ENCODE results near the gene RHO.

RHO gene

DNA sequence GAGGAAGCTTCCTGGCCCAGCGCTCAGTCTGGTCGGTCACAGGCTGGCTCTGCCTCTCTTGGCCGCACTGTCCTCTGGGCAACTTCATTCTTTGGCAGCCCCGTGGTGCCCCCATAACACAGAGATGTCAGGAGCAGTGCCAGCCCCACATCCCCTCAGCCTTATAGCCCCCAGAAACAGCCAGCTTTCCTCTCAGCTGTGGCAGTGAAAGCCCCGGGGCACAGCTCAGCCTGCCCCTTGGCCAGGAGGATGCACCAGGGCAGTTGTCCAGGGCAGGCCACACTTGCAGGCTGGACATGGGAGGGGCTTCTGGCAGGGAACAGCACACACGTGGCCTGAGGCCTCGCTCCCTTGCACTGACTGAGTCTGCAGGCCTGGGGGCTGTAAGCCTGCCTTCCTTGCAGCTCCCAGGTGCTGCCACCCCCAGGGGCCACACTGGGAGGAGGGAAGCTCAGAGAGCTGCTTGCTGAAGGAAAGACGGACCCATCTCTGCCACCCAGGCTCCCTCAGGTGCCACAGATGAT is 10.3 kb upstream of the RHO start:
- TF ChIP-seq EZH2 (IDR thresholded peaks at IDR 0.05), result no peak
- no peak for TF ChIP-seq POLR2AphosphoS5 (IDR thresholded peaks at IDR 0.05; ENCODE audit: borderline replicate concordance, low read depth, low read length)
- TF ChIP-seq FOXP2 (optimal IDR thresholded peaks at IDR 0.05; ENCODE audit: control extremely low read depth, extremely low read length, insufficient read depth), result no peak
- Histone ChIP-seq H3K9me3 (ENCODE audit: low read depth, low read length) (no peaks in the 10 kb centered on the region), H3K4me3 (no peak overlapping the region), H3K27ac (no peak overlapping the region), H3K9ac (ENCODE audit: insufficient read length) (no peak overlapping the region), H3K36me3 (ENCODE audit: insufficient read depth, low read length) (no peaks in the 10 kb centered on the region)
- DNase-seq (ENCODE audit: low read depth, low spot score), result no peak

DNA sequence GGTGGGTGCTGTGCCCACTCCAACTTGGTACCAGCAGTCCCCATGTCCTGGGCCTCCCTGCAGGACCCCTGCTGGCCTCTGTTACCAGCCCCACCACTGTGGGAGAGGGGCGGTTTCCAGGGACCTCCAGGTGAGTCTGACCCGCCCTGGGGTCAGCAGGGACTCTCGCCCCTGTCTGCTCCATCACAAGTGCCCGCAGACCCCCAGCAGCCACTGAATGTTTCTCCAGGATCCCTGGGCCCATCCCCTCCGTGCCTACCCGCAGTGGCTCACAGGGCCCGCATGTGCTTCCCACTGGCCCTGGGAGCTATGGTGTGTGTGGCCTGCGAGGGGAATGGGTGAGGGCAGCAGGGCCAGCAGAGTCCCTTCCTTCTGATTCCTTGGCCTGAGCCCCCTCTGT is 9.9 kb upstream of the RHO start:
- Histone ChIP-seq H3K27ac (no peak overlapping the region), H3K9me3 (ENCODE audit: low read depth, low read length) (no peaks in the 10 kb centered on the region), H3K9ac (ENCODE audit: insufficient read length) (no peak overlapping the region), H3K36me3 (ENCODE audit: insufficient read depth, low read length) (no peaks in the 10 kb centered on the region), H3K4me3 (no peak overlapping the region)
- no peak for TF ChIP-seq POLR2AphosphoS5 (IDR thresholded peaks at IDR 0.05; ENCODE audit: borderline replicate concordance, low read depth, low read length)
- TF ChIP-seq EZH2 (IDR thresholded peaks at IDR 0.05), result no peak
- no peak for TF ChIP-seq FOXP2 (optimal IDR thresholded peaks at IDR 0.05; ENCODE audit: control extremely low read depth, extremely low read length, insufficient read depth)
- no peak for DNase-seq (ENCODE audit: low read depth, low spot score)

DNA sequence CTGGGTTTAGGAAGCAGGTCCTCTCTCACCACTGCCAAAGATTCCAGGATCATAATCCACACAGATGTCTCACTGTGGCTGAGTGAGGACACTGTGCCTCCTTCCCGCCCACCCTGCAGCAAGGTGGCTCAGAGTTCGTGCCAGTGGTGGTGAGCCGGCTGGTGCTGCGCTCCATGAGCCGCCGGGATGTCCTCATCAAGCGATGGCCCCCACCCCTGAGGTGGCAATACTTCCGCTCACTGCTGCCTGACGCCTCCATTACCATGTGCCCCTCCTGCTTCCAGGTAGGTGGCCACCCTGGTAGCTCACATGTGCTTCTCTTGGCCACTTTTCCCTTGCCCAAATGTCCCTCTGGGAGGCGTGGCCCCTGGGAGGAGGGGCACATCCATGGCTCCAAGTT is 9.0 kb upstream of the RHO start:
- TF ChIP-seq FOXP2 (optimal IDR thresholded peaks at IDR 0.05; ENCODE audit: control extremely low read depth, extremely low read length, insufficient read depth), result no peak
- TF ChIP-seq EZH2 (IDR thresholded peaks at IDR 0.05), result no peak
- TF ChIP-seq POLR2AphosphoS5 (IDR thresholded peaks at IDR 0.05; ENCODE audit: borderline replicate concordance, low read depth, low read length), result no peak
- H3K9me3 ChIP-seq (ENCODE audit: low read depth, low read length), result no peaks in the 10 kb centered on the region
- DNase-seq (ENCODE audit: low read depth, low spot score), result no peak
- H3K4me3 ChIP-seq, result no peak overlapping the region
- H3K27ac ChIP-seq, result no peak overlapping the region
- no peaks in the 10 kb centered on the region for H3K36me3 ChIP-seq (ENCODE audit: insufficient read depth, low read length)
- H3K9ac ChIP-seq (ENCODE audit: insufficient read length), result no peak overlapping the region

DNA sequence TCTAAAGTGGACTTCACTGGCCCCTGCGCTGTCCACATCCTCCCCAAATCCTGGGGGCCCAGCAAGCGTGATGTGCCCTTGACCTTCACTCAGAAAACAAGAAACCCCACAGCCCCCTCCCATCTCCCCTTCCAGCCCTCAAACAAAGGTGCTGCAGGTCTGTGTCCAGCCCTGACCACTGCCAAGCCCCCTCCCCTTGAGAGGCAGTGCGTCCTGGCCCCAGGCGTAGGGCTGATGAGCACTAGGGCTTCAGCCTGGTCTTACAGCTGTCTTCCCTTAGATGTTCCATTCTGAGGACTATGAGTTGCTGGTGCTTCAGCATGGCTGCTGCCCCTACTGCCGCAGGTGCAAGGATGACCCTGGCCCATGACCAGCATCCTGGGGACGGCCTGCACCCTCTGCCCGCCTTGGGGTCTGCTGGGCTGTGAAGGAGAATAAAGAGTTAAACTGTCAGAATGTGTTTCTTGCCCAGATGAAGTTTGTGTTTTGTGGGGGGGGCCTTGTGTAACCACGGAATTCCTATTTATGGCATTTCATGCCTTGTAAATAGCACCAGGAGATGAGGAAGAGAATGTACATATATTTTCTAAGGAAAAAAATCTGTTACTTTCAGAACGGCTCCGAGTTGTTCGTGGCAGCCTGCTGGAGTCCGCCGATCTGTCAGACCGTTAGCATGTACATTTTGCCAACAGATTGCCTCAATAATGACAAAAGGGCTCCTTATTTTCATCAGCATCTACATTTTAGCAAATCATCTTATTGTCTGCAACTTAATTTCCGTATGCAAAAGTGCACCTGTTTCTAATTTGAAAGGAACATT is 8.3 kb upstream of the RHO start:
- no peak for DNase-seq (ENCODE audit: low read depth, low spot score)
- H3K9ac ChIP-seq (ENCODE audit: insufficient read length), result no peak overlapping the region
- TF ChIP-seq POLR2AphosphoS5 (IDR thresholded peaks at IDR 0.05; ENCODE audit: borderline replicate concordance, low read depth, low read length) (no peak), EZH2 (IDR thresholded peaks at IDR 0.05) (no peak), FOXP2 (optimal IDR thresholded peaks at IDR 0.05; ENCODE audit: control extremely low read depth, extremely low read length, insufficient read depth) (no peak)

DNA sequence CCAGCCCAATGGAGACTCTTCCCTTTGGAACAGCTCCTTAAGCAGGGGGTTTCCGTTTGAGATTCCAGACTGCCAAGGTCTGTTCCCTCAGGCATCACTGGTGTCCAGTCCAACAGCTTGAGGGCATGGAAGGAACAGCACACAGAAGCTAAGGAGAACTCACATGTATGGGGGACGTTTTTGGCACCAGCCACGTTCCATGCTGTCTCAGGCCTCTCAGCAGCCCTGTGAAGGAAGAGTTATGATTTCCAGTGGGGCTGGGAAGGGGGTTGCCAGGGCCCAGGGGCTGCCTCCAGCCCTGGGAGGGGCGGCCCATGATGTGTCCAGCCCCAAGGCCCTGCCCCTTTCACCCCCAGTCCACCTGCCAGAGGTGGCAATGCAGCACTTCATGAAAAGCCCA is 7.5 kb upstream of the RHO start:
- Histone ChIP-seq H3K4me3 (no peak overlapping the region), H3K9ac (ENCODE audit: insufficient read length) (no peak overlapping the region), H3K27ac (no peak overlapping the region), H3K9me3 (ENCODE audit: low read depth, low read length) (no peaks in the 10 kb centered on the region), H3K36me3 (ENCODE audit: insufficient read depth, low read length) (no peaks in the 10 kb centered on the region)
- DNase-seq (ENCODE audit: low read depth, low spot score), result no peak
- TF ChIP-seq EZH2 (IDR thresholded peaks at IDR 0.05), result no peak

More for the DNA sequence above, 8.3 kb upstream of the RHO start:
- Histone ChIP-seq H3K27ac (no peak overlapping the region), H3K36me3 (ENCODE audit: insufficient read depth, low read length) (no peaks in the 10 kb centered on the region), H3K9me3 (ENCODE audit: low read depth, low read length) (no peaks in the 10 kb centered on the region), H3K4me3 (no peak overlapping the region)

DNA sequence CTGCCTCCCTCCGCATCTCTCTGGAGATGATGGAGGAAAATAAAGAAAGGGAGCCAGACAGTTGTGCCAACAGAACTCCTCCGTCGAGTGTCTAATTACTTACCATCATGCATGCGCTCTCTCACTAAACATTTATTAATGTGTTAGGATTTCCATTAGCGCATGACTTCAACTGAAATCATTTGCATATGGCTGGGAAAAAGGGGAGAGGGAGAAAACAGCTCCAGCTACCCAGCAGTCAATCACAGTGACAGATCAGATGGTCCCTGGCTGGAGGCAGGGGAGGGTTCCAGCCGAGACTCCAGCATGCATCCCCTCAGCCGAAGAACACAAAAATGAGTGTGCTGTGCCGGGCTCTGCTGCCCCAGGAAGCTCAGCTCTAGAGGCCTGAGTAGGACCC is 6.8 kb upstream of the RHO start:
- DNase-seq (ENCODE audit: low read depth, low spot score), result no peak
- no peaks in the 10 kb centered on the region for H3K9me3 ChIP-seq (ENCODE audit: low read depth, low read length)
- no peak for TF ChIP-seq POLR2AphosphoS5 (IDR thresholded peaks at IDR 0.05; ENCODE audit: borderline replicate concordance, low read depth, low read length)
- no peak for TF ChIP-seq EZH2 (IDR thresholded peaks at IDR 0.05)
- TF ChIP-seq FOXP2 (optimal IDR thresholded peaks at IDR 0.05; ENCODE audit: control extremely low read depth, extremely low read length, insufficient read depth), result no peak

DNA sequence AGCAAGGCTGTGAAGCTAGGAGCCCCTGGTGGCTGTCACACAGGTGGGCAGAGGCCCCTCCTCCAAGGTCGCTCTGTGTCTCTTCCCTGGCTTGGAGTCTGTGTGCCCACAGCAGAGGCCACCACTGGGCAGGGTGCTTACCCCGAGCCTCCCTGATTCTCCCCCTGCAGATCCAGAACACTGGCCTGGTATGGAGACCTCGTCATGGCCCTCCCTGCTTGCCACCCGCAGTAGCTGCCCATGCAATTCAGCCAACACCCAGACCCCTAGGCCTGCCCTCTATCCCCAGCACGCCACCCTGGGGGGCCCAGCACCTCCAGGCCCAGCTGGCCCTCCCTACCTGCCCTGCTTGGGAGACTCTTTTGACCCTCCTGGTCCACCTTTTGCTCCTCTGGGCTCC is 5.5 kb upstream of the RHO start:
- no peak for TF ChIP-seq FOXP2 (optimal IDR thresholded peaks at IDR 0.05; ENCODE audit: control extremely low read depth, extremely low read length, insufficient read depth)
- no peak for DNase-seq (ENCODE audit: low read depth, low spot score)
- H3K36me3 ChIP-seq (ENCODE audit: insufficient read depth, low read length), result no peaks in the 10 kb centered on the region
- H3K9ac ChIP-seq (ENCODE audit: insufficient read length), result no peak overlapping the region
- H3K4me3 ChIP-seq, result no peak overlapping the region
- H3K27ac ChIP-seq, result no peak overlapping the region
- H3K9me3 ChIP-seq (ENCODE audit: low read depth, low read length), result no peaks in the 10 kb centered on the region

More for the DNA sequence above, 6.8 kb upstream of the RHO start:
- no peak overlapping the region for H3K9ac ChIP-seq (ENCODE audit: insufficient read length)
- no peaks in the 10 kb centered on the region for H3K36me3 ChIP-seq (ENCODE audit: insufficient read depth, low read length)
- no peak overlapping the region for H3K27ac ChIP-seq
- no peak overlapping the region for H3K4me3 ChIP-seq

DNA sequence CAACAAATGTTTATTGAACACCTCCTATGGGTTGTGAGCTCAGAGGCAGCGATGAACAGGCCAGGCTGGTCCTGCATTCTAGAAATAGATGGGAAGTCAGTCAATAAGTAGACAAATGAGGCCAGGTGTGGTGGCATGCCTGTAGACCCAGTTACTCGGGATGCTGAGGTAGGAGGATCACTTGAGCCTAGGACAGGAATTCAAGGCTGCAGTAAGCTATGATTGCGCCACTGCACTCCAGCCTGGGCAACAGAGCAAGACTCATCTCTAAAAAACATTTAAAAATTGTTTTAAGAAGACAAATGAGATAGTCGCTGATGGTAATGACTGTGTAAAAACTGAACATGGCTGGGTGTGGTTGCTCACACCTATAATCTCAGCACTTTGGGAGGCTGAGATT is 4.4 kb upstream of the RHO start:
- no peak for DNase-seq (ENCODE audit: low read depth, low spot score)
- no peak overlapping the region for H3K4me3 ChIP-seq
- H3K9ac ChIP-seq (ENCODE audit: insufficient read length), result no peak overlapping the region
- TF ChIP-seq POLR2AphosphoS5 (IDR thresholded peaks at IDR 0.05; ENCODE audit: borderline replicate concordance, low read depth, low read length), result no peak
- no peak for TF ChIP-seq EZH2 (IDR thresholded peaks at IDR 0.05)
- no peak for TF ChIP-seq FOXP2 (optimal IDR thresholded peaks at IDR 0.05; ENCODE audit: control extremely low read depth, extremely low read length, insufficient read depth)
- no peaks in the 10 kb centered on the region for H3K36me3 ChIP-seq (ENCODE audit: insufficient read depth, low read length)
- H3K27ac ChIP-seq, result no peak overlapping the region
- no peaks in the 10 kb centered on the region for H3K9me3 ChIP-seq (ENCODE audit: low read depth, low read length)
